Measurements from ENCODE around the gene KIN. TPM values are rescaled to one million over a fixed set of nuclear protein-coding genes. Genes with fewer than 3 reads are reported as not detected.

KIN gene
- total and polyA plus RNA-seq, 2 of the 4 experiments (the other 2 are of a cell fraction) = 3.0 to 6.4 TPM

- H4K20me1 ChIP-seq (ENCODE audit: insufficient read depth, low read length) = no peaks in the 10 kb centered on the region
- H3K4ac ChIP-seq (ENCODE audit: low read depth, low read length) = no peak overlapping the region
- in situ Hi-C loops (cut with MboI; ENCODE audit: low sequenced_read_pairs) (no loop called here), dilution Hi-C loops (cut with HindIII; ENCODE audit: low sequenced_read_pairs, unreplicated experiment) (no loop called here), intact Hi-C loops (cut with micrococcal nuclease) (loop anchor here (5.0 to 10.0 kb wide), 2 partner anchors 223 to 1555 kb away; no protein-coding TSS in a partner anchor)
- H2BK5ac ChIP-seq (ENCODE audit: low read depth, low read length, poor library complexity, severe bottlenecking) = no peak overlapping the region
- ChIA-PET CTCF (no interaction called here), POLR2A (ENCODE audit: unreplicated experiment) (no interaction called here)
- no peak overlapping the region for H3K18ac ChIP-seq (ENCODE audit: low read depth, low read length)
- H2AK9ac ChIP-seq (replicated peaks; ENCODE audit: low read depth, low read length, poor library complexity) = no peak overlapping the region
- BruUV-seq (replicated peaks) = no TSS peak
- no peak overlapping the region for H2BK120ac ChIP-seq (ENCODE audit: low read depth, low read length)
- TF ChIP-seq MAZ (IDR thresholded peaks at IDR 0.05; ENCODE audit: borderline replicate concordance, low read depth, low read length) = no peak
- TF ChIP-seq MAFK (IDR thresholded peaks at IDR 0.05; ENCODE audit: low read depth, low read length) = no peak
- no peak for TF ChIP-seq RFX5 (IDR thresholded peaks at IDR 0.05; ENCODE audit: low read depth, low read length)
- TF ChIP-seq POLR2A (IDR thresholded peaks at IDR 0.05; ENCODE audit: low read depth, low read length) = no peak
- TF ChIP-seq ELK1 (IDR thresholded peaks at IDR 0.05; ENCODE audit: borderline replicate concordance, low read depth, low read length) = no peak
- TF ChIP-seq, protein P1, sequence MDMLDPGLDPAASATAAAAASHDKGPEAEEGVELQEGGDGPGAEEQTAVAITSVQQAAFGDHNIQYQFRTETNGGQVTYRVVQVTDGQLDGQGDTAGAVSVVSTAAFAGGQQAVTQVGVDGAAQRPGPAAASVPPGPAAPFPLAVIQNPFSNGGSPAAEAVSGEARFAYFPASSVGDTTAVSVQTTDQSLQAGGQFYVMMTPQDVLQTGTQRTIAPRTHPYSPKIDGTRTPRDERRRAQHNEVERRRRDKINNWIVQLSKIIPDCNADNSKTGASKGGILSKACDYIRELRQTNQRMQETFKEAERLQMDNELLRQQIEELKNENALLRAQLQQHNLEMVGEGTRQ (IDR thresholded peaks at IDR 0.05; ENCODE audit: low read depth, low read length) = no peak
- TF ChIP-seq, protein P2, sequence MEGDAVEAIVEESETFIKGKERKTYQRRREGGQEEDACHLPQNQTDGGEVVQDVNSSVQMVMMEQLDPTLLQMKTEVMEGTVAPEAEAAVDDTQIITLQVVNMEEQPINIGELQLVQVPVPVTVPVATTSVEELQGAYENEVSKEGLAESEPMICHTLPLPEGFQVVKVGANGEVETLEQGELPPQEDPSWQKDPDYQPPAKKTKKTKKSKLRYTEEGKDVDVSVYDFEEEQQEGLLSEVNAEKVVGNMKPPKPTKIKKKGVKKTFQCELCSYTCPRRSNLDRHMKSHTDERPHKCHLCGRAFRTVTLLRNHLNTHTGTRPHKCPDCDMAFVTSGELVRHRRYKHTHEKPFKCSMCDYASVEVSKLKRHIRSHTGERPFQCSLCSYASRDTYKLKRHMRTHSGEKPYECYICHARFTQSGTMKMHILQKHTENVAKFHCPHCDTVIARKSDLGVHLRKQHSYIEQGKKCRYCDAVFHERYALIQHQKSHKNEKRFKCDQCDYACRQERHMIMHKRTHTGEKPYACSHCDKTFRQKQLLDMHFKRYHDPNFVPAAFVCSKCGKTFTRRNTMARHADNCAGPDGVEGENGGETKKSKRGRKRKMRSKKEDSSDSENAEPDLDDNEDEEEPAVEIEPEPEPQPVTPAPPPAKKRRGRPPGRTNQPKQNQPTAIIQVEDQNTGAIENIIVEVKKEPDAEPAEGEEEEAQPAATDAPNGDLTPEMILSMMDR (conservative IDR thresholded peaks at IDR 0.05; ENCODE audit: low read depth, low read length) = no peak
- no peak for TF ChIP-seq CHD1 (IDR thresholded peaks at IDR 0.05; ENCODE audit: low read depth, low read length)
- TF ChIP-seq CEBPB (IDR thresholded peaks at IDR 0.05; ENCODE audit: low read depth, low read length) = no peak
- no peak for TF ChIP-seq SMC3 (IDR thresholded peaks at IDR 0.05; ENCODE audit: low read depth, low read length)
- no peak for TF ChIP-seq MXI1 (IDR thresholded peaks at IDR 0.05; ENCODE audit: borderline replicate concordance, low read depth, low read length)
- no peak for TF ChIP-seq RAD21 (IDR thresholded peaks at IDR 0.05; ENCODE audit: low read length)
- no peak for TF ChIP-seq RCOR1 (IDR thresholded peaks at IDR 0.05; ENCODE audit: insufficient replicate concordance, low read length)
- no peak for TF ChIP-seq FOS (IDR thresholded peaks at IDR 0.05; ENCODE audit: low read depth, low read length)
- TF ChIP-seq BHLHE40 (IDR thresholded peaks at IDR 0.05; ENCODE audit: low read depth, low read length) = no peak
- TF ChIP-seq NFE2L2 (IDR thresholded peaks at IDR 0.05; ENCODE audit: low read depth, low read length) = no peak
- H3K23ac ChIP-seq (ENCODE audit: low read depth, low read length) = no peak overlapping the region
- DNase-seq (no peak), ATAC-seq (ENCODE audit: low read depth) (no peak)
- H3K14ac ChIP-seq (replicated peaks; ENCODE audit: low read depth, low read length) = no peak overlapping the region
- no peaks in the 10 kb centered on the region for H3K79me1 ChIP-seq (ENCODE audit: low read depth in 1 of 2, low read length in 2 of 2)
- no peak overlapping the region for H3K4me3 ChIP-seq (ENCODE audit: insufficient read depth, low read depth, low read length)
- H4K91ac ChIP-seq (ENCODE audit: insufficient read depth, low read depth, low read length) = no peak overlapping the region
- no peaks in the 10 kb centered on the region for H3K4me1 ChIP-seq (ENCODE audit: control insufficient read depth, insufficient read depth, low read length)
- H3K36me3 ChIP-seq (ENCODE audit: control insufficient read depth, insufficient read depth, low read length) = peaks cover 22% of the 10 kb centered on the region
- no peak overlapping the region for H3K4me2 ChIP-seq (ENCODE audit: low read depth, low read length)
- no peaks in the 10 kb centered on the region for H3K9me1 ChIP-seq (ENCODE audit: insufficient read depth, low read length)
- no peak overlapping the region for H2AK5ac ChIP-seq (ENCODE audit: low read depth, low read length)
- H4K8ac ChIP-seq (ENCODE audit: low read depth in 2 of 2, low read length in 2 of 2) = no peak overlapping the region
- no peak overlapping the region for H3K9ac ChIP-seq (ENCODE audit: low read depth, low read length)
- no CpG with 5 or more reads among the region's 5 CpGs for WGBS, 2 experiments (ENCODE audit: extremely low coverage in 2 of 2, insufficient read length in 1 of 2)
- H3K56ac ChIP-seq (ENCODE audit: extremely low read depth, insufficient read depth, low read length) = no peak overlapping the region
- H3K27ac ChIP-seq (ENCODE audit: insufficient read depth, low read length) = no peak overlapping the region
- no peaks in the 10 kb centered on the region for H3K27me3 ChIP-seq (ENCODE audit: control insufficient read depth, insufficient read depth, low read length)
- no peak overlapping the region for H2BK15ac ChIP-seq (ENCODE audit: low read depth, low read length)
- H4K5ac ChIP-seq (ENCODE audit: low read depth, low read length) = no peak overlapping the region
- H3K9me3 ChIP-seq (ENCODE audit: control insufficient read depth, insufficient read depth, low read length) = no peaks in the 10 kb centered on the region
- H2BK20ac ChIP-seq (ENCODE audit: low read depth, low read length) = no peak overlapping the region
- H2AFZ ChIP-seq (replicated peaks; ENCODE audit: low read length, poor library complexity) = no peak overlapping the region
Observed at GRCh38 chr10:7750222-7750621, 37.6 kb downstream of the KIN start.

Data from IMR-90 (cell line).